Activated CD4-positive, alpha-beta T cell treated with anti-CD3 and anti-CD28 coated beads for 24 hours (primary cell): ENCODE data around the gene ALCAM.
"Not testable (repeated sequence)": the region's sequence is repeated elsewhere in the genome, so short reads cannot be mapped to it uniquely, and the experiment has no call there.

ENCODE experiments used
- DNase-seq, 2 donors: peaks; one replicate each; pipeline ENCODE4 v3.0.0-alpha.2; 2020; ENCODE audit warnings: low read depth in 2 of 2

Gene ALCAM

DNA sequence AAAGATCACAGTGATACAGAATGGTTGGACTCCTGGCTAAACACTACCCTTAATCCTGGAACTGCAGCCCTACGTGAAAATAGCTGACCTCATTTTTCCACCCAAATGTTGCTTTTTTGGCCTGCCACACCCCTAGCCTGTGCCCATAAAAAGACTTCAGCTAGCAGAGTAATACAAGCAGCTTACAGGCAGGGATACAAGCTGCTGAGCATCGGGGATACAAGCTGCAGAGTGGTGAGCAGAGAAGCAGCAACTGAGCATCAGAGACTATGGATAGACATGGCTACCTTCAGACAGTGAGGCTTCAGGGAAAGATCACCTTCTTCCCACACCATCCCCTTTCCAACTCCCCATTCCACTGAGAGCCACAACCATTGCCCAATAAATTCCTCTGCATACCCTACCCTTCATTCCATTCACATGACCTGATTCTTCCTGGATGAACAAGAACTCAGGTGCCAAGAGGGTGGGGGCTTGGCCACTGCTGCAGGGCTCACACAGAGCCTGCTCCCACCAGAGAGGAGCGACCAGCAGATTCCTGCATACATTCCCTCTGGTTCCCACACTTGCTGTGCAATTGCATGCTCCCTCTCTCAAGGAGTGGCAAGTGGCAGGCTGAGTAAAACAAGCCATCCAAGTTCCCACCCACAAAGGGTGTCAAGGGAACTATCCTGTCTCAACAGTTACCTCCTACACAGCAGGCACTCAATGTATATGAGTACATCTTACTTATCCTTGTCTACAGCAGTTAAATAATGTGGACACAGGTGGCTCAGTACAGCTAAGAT lies 217.5 kb downstream of the ALCAM start:
- DNase-seq = no peak

DNA sequence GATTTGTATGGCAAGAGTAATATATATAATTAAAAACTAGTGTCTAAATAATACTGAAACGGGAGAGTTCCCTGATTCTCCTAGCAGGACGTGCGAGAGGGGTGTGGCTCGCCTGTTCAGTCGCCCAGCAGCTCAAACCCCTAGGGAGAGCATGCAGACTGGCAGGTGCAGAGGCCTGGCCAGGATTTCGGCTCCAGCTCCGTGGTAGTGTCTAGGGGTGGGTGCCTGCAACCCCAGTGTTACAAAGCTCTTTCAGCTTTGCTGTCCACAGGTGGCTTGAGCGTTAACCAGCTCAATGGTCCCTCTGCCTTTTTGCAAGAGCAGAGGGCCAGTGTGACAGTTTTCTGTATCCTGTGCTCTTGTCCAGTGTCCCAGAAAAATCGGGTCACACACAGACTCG lies 226.6 kb downstream of the ALCAM start:
- no peak for DNase-seq

DNA sequence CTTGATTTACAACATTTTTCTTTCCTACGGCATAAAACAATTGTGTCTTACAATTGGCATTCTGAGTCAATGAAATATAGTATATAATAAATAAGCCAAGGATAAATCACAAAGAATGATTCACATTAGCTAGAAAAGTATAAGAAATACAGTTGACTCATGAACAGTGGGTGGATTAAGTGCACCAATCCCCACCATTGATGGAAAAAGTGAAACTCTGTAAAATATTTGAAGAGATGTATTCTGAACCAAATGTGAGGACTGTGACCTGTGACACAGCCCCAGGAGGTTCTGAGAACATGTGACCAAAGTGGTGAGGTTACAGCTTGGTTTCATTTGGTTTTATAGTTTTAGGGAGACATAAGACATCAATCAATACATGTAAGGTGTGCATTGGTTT lies 227.5 kb downstream of the ALCAM start:
- DNase-seq = no peak

DNA sequence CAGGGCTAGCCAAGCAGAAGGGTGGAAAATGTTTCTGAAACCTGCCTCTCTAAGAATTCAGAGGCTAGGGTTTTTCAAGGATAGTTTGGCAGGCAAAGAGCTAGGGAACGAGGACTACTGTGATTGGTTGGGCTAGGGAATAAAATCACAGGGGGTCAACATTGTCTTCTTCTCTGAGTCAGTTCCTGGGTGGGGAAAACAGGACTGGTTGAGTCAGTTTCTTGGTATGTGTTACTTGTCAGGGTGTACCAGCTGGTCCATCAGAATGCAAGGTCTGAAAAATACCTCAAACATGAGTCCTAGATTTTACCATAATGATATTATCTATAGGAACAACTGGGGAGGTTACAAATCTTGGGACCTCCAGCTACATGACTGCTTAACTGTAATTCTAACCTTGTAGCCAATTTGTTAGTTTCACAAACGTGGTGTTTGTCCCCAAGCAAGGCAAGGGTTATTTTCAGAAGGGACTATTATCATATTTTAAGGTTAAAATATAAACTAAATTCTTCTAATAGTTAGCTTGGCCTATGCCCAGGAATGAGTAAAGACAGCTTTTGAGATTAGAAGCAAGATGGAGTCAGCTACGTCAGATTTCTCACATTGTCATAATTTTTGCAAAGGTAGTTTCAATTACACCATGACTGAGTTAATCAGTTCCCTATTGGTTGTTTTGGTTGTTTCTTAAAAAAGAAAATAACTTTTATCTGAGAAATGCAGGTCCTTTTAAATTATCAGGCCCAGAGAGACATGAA lies 231.5 kb downstream of the ALCAM start:
- no peak for DNase-seq

DNA sequence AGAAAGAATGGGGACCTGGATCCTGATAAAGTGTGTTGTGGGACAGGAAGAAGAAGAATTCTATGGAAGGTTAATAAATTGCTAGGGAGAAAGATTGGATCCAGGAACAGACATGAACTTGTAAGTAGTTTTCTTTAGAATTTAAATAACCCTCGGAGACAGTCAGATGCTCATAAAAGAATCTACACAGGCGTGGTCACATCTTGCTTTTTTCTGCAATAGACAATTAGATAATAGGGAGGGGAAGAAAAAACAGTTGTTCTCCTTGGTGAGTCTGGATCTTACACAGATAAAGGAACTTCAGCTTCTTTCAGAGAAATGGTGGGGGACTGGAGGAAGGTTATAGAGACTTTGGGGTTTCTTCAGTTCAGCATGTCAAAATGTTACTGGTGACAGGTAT lies 232.6 kb downstream of the ALCAM start:
- no peak for DNase-seq

DNA sequence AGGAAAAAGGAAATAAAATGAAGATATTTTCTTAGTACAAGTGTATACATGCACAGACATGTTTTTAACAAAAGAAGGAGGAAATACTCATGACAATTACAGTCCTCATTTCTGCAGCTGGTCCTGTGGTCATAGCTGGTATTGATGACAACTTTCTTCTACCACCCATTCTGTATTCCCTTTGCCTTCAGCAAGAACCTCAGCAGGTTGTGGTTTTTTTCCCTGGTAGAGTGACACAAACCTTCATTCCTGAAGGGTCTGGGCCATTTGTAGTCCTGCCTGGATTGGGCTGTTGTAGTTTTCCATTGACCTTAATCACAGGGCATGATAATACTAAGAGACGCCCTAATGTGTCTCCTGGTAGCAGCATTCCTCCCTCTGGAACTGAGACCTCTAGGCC lies 235.0 kb downstream of the ALCAM start:
- not testable (repeated sequence) for DNase-seq

DNA sequence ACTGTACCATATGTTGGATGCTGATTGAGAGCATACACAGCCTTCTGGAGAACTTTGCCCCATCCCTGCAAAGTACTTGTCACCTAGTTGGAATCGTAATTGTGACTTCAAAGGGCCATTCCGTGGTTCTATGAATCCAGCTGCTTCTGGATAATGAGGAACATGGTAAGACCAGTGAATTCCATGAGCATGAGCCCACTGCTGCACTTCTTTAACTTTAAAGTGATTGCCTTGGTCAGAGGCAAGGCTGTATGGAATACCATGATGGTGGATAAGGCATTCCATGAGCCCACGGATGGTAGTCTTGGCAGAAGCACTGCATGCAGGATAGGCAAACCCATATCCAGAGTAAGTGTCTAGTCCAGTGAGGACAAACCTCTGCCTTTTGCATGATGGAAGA lies 235.6 kb downstream of the ALCAM start:
- not testable (repeated sequence) for DNase-seq

DNA sequence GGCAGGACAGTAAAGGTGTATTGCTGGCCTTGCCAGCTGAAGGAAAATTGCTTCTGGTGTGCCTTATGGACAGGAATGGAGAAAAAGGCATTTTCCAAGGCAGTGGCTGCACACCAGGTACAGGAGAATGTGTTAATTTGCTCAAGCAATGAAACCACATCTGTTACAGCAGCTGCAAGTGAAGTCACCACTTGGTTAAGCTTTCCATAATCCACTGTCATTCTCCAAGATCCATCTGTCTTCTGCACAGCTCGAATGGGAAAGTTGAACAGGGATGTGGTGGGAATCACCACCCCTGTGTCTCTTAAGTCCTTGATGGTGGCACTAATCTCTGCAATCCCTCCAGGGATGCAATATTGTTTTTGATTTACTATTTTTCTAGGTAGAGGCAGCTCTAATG lies 236.8 kb downstream of the ALCAM start:
- not testable (repeated sequence) for DNase-seq

DNA sequence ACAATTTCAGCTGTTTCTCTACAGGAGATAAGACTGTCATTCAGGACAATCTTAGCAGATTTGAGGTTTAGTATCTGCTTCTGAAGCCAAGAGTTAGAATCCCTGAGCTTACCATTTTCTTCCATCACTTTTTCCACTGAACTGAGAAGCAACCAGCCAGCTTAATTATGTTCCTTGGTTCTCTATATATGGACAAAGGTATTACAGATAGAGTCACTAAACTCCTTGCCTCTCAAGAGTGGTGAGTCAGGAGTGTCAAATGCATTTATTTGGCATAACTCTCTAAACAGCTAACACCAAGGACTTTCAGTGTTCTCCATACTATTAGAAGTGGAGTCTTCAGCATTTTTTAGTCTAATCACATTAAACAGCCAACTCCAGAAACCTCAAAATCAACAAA lies 239.3 kb downstream of the ALCAM start:
- DNase-seq = no peak

DNA sequence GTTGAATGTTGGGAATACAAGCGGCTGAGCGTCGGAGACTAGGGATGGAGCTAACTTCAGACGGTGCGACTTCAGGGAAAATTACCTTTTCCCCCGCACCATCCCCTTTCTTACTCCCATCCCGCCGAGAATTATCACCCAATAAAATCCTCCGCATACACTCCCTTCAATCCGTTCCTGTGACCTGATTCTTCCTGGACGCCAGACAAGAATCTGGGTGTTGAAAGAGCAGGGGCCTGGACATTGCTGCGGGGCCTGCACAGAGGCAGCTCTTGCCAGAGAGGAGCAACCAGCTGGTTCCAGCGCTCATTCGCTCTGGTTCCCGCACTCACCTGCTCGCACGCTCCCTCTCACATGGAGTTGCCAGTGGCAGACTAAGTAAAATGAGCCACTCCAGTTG lies 241.9 kb downstream of the ALCAM start:
- no peak for DNase-seq

DNA sequence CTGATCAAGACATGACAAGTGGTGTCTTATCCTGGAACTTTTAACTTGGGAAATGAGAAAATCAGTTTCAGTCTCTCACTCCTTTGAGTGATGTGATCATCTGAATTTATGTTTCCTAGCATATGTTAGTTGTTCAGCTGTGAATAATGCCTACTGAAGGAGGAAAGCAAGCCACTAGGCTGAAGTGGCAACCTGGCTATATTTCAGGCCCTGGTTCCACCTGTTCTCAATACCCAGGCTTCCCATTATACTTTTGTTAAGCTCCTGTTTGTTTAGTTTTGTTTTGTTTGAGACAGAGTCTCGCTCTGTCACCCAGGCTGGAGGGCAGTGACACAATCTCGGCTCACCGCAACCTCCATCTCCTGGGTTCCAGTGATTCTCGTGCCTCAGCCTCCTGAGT lies 243.8 kb downstream of the ALCAM start:
- no peak for DNase-seq

DNA sequence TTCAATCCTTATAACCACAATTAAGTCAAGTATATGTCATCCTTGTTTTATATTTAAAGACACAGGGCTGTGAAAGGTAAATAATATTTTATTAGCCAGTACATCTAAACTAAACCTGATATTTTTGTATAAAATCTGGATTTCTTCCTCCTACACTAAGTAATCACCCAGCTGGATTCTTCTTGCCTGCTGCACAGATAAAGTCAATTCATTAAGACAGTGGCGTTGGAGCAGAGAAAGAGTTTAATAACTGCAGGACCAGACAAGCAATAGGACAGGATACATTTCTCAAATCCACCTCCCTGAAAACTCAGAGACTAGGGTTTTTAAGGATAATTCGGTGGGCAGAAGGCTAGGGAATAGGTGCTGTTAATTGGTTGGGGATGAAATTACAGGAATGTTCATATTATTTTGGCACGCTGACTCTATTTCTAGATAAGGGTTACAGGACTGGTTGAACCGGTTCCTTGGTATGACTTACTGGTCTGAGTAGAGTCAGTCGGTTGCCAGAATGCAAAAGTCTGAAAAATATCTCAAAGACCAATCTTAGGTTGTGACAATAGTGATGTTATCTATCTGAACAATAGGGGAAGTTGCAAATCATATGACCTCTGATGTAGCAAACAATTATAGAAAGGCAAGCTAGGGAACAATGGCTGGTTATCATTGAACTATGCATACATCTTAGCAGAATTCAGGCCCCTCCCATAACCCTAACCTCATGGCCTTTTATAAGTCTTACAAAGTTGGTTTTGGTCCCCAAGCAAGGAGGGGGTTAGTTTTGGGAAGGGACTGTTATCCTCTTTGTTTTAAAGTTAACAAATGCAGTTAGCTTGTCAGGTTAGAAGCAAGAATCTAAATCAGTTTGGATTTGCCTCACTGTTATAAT lies 244.8 kb downstream of the ALCAM start:
- DNase-seq = no peak

DNA sequence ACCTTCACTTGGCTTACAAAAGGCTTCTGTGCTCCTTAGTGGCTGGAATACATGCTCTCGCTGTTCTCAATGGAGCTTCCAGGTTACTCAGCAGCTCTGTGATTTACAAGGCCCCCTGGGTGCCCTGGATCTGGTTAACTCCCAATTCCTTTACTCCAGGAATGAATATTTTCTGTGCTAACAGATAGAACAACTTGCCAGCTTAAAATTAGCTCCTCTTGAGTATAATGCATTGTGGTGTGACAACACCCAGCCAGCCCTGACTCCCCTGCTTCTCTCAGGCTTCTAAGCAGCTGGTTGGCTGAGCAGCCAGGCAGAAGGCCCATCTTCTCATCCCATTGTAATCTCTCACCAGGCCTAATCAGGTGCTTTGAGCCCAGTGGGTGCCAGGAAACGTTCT lies 246.4 kb downstream of the ALCAM start:
- no peak for DNase-seq

DNA sequence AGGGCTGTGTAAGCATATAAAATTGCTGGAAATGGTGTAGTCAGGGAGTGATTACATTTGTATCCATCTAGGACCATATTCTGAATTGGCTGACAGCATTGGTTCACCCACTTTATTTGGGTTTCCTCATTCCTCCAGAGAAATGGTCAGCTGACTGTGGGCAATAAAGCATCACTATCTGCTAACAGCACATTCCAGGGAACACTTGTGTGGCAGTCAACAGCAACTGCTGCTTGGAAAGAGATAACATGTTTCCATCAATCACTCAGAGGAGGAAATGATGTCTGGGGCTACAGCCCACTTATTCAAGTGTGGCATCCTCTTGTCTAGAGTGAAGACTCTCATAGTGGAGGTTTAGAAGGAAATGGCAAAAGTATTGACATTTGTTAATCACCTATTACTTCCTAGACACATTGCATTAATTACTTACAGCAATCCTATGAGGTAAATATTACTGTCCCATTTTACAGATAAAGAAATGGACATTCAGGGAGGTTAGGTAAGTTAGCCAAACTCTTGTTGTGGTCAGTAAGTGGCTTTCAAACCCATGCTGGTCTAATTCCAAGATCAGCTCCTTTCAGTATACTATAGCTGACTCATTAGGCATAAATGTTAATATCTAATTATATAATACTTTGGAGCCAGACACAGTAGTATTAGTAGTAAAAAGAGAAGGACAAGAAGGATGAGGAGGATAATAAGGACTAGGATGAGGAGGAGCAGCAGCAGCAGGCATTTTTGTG lies 247.8 kb downstream of the ALCAM start:
- no peak for DNase-seq

DNA sequence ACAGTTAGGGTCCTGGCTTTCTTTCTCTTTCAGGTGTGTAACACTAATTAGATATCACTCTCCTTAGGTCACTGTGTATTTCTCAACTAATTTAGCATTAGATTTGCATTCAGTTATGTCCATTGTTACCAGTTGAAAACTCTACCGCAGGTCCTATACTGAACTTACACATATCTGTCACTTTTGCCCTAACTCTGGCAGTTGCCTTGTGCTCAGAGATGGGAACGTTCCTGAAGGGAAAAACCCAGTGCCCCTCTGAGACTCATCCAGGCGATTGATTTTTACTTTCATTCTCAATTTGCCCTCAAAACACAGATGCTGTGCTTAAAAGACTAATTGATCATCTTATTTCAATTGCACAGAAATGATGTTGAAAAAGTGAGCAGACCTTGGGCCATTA lies 249.1 kb downstream of the ALCAM start:
- DNase-seq = no peak

DNA sequence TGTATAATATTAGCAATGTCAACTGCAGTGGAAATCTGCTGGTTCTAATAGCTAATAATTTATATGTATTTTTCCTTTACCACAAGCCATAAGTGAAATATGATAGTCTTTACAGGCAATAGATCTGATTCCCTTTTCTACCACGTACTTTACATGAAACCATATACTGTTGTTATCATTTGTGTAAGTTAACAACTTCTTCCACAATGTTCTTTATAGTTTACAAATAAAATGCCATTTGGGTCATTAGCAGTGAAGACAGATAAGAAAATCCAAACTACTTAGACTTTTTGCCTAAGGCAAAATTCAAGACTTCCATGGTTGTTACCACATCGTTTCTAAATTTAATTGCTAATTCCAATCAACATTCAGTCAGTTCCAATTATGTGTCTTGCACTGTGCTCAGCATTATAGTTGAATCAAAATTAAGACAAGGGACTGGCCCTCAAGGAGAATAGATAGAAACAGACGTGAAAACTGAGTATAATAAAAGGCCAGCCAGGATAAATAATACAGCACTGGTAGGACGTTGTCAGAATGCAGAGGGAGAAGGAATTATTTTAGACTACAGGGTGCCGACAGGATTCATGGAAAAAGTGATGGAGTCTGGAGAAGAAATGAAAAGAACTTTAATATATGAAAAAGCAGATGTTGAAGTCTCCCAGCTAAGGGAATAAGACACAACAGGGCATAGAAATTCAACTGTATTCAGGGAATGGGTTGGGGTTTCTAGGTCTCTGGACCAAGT lies 249.8 kb downstream of the ALCAM start:
- DNase-seq = no peak

DNA sequence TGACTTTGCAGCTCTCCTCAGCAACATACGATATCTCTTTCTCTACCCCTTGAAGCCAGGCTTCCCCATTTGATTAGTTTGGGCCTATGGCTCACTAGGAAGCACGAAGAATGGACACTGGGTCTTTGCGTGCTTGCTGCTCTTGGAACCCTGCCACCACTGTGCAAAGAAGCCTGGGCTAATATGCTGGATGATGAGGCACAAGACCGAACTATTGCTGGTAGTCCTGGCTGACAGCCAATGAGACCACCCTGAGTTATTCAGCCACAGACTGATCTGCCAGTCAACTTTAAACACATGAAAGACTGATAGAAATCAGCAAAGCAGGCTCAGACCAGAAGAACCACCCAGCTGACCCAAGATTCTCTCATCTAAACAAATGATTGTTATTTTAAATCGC lies 251.8 kb downstream of the ALCAM start:
- DNase-seq = no peak

DNA sequence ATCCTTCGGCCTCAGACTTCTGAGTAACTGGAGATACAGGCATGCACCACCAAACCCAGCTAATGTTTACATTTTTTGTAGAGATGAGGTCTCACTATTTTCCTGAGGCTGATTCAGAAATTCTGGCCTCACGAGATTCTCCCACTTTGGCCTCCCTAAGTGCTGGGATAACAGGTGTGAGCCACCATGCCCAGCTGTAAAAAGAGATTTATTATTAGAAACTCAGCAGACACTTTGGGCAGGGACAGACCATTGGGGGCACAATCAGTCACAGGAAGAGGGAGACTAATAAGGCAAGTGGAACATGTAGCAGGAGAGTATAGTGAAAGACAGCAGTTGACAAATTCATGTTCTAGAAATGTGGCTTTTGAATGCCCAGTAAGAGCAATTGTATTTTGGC lies 252.9 kb downstream of the ALCAM start:
- no peak for DNase-seq

DNA sequence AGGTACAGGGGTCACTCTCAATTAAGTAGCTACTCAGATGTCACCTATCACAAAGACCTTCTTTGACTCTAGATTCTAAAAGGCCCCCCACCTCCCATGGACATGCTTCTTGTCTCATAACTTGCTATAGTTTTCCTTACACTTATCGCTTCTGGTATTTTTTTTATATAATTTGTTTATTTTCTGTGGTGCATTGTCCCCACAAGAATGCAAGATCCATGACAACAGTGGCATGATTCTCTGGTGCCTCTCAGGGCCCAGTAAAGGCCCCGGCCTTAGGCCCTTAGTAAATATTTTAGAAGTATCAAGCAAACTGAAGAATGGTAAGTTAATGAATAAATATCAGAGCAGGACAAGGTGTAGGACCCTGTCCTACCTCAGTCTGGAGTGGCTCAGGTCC lies 253.5 kb downstream of the ALCAM start:
- no peak for DNase-seq

DNA sequence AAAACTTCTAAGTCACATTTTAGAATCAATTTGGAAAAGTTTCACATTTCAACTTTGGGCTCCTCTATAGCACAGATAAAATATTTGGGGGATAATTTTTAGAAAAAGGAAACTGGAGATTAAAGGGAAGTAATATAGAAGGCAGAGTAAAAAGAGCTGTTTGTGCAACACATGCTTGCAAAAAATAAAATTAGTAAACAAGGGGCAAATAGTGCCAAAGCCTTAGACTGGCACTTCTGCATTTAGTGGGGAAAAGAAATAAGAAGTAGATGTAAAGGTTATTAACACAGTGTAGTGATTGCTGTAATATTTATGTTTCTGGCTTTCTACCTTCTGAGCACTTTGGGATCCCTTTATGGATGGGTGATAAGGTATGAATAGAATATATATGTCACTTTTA lies 255.5 kb downstream of the ALCAM start:
- DNase-seq = no peak
